OCI-LY3 (cell line): Measurements from ENCODE around the gene MAD1L1.

Source experiments
- EZH2phosphoT487 ChIP-seq: fragments of 200-600 bp; shearing (Covaris generic); IDR thresholded peaks from 2 replicates; pipeline ENCODE4 v1.6.1; 2018; ENCODE audit warnings: antibody characterized with exemption, mixed run types, low read depth
- TF ChIP-seq, protein P1 (sequence below): fragments of 200-600, 300-600 bp; sonication (generic); IDR thresholded peaks from 2 replicates; pipeline ENCODE4 v1.5.1; 2014; ENCODE audit warnings: antibody characterized with exemption, low read length, low read depth

DNA sequence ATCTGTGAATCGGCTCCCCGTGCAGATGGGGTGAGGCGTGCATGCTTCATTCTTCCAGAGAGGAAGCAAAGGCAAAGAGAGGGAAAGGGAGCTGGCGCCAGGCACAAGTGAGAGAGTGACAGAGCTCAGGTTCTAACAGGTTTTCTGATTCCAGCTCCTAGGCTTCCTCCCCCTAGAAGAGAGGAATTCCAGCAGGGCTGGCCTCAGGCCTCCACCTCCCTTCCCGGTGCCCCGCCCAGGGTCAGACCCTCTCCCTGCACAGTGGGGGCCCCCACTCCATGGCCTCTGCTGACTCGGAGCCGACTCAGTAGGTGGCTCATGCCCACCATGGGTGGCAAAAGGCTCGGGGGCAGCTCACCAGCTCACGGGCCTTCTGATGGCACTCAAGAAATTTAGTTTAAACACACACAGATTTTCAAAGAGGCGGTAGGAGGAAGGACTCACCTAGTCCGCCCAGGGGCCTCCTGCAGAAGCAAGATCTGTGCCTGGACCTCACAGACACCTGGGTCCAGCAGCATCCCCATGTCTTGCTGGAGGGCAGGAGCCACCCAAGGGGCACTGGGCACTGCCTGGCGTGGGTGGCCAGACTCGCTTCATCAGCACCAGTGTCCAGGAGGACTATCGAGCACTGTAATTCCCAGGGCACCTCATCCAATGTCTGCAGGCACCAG is 183.5 kb downstream of the MAD1L1 start:
- TF ChIP-seq, protein P1, sequence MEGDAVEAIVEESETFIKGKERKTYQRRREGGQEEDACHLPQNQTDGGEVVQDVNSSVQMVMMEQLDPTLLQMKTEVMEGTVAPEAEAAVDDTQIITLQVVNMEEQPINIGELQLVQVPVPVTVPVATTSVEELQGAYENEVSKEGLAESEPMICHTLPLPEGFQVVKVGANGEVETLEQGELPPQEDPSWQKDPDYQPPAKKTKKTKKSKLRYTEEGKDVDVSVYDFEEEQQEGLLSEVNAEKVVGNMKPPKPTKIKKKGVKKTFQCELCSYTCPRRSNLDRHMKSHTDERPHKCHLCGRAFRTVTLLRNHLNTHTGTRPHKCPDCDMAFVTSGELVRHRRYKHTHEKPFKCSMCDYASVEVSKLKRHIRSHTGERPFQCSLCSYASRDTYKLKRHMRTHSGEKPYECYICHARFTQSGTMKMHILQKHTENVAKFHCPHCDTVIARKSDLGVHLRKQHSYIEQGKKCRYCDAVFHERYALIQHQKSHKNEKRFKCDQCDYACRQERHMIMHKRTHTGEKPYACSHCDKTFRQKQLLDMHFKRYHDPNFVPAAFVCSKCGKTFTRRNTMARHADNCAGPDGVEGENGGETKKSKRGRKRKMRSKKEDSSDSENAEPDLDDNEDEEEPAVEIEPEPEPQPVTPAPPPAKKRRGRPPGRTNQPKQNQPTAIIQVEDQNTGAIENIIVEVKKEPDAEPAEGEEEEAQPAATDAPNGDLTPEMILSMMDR, result no peak
- no peak for TF ChIP-seq EZH2phosphoT487
